HG03103 (cell line): ENCODE measurements around the gene CEP78.

ENCODE experiments used
- ATAC-seq: cut with Tn5 transposase; IDR thresholded peaks from one replicate; pipeline ENCODE4 v1.9.1; 2021; ENCODE audit warnings: low read depth; ENCODE audit not compliant: unreplicated experiment

Gene CEP78

GRCh38 chr9:78304357-78304756 is 68.5 kb downstream of the CEP78 start:
- ATAC-seq: no peak

- ATAC-seq: no peak
Measured at GRCh38 chr9:78306222-78307076, 70.6 kb downstream of the CEP78 start.

GRCh38 chr9:78307360-78307759 is 71.5 kb downstream of the CEP78 start:
- no peak for ATAC-seq

- no peak for ATAC-seq
Measured at GRCh38 chr9:78309066-78309465, 73.2 kb downstream of the CEP78 start.

- ATAC-seq: no peak
Measured at GRCh38 chr9:78311075-78311474, 75.2 kb downstream of the CEP78 start.

GRCh38 chr9:78311886-78312524 is 76.1 kb downstream of the CEP78 start:
- no peak for ATAC-seq

GRCh38 chr9:78314550-78314949 is 78.7 kb downstream of the CEP78 start:
- ATAC-seq: no peak

- ATAC-seq: no peak
Measured at GRCh38 chr9:78314953-78315870, 79.3 kb downstream of the CEP78 start.

- no peak for ATAC-seq
Measured at GRCh38 chr9:78316166-78316892, 80.5 kb downstream of the CEP78 start.

GRCh38 chr9:78319197-78320029 is 83.5 kb downstream of the CEP78 start:
- ATAC-seq: no peak

- no peak for ATAC-seq
Measured at GRCh38 chr9:78320030-78320693, 84.3 kb downstream of the CEP78 start.

- no peak for ATAC-seq
Measured at GRCh38 chr9:78320875-78321496, 85.1 kb downstream of the CEP78 start.

- ATAC-seq: no peak
Measured at GRCh38 chr9:78321505-78321904, 85.6 kb downstream of the CEP78 start.

GRCh38 chr9:78324068-78324650 is 88.3 kb downstream of the CEP78 start:
- no peak for ATAC-seq

GRCh38 chr9:78324682-78325081 is 88.8 kb downstream of the CEP78 start:
- ATAC-seq: no peak

- no peak for ATAC-seq
Measured at GRCh38 chr9:78325343-78325742, 89.5 kb downstream of the CEP78 start.

- no peak for ATAC-seq
Measured at GRCh38 chr9:78325846-78326360, 90.0 kb downstream of the CEP78 start.

- no peak for ATAC-seq
Measured at GRCh38 chr9:78326564-78326963, 90.7 kb downstream of the CEP78 start.
